ENCODE data around the gene FEM1C.

The FEM1C gene

DNA sequence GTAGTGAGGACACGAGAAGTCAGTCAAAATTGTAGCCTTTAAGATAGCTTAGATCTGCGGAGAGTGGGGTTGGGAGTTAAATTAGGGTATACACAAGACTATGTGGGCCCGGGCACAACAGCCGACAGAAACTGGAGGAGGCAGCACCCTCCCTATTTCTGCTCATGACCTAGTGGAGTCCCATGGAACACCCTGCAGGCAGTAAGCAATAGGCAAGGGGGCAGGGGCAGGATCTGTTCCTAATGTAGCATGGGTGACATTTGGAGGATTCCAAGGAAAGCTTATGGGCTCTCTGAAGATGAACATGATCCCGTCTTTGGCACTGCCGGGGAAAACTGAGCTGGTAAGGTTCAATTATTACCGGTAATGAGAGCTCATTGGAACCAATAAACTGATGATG, 67.0 kb downstream of the FEM1C start:
- DNase-seq (ENCODE audit: low read depth) = no peak

DNA sequence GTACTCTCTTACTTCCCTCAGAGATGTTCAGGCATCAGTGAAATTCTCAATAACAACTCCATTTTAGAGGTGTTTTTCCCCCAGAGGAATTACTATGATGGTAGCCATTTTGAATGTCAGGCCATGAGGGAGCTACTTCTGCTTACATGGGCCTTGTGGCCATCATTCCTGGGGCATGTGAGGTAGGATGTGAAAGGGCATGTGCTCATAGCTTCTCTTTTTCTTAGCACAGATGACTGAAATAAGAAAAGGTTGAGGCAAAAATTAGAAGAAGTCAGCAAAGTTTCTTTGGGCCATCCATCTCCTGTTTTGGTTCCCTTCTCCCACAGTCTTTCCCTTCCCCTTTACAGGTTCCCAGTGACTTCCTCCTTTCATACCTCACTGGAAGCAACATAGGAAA, 68.8 kb downstream of the FEM1C start:
- no peak for DNase-seq (ENCODE audit: low read depth)

DNA sequence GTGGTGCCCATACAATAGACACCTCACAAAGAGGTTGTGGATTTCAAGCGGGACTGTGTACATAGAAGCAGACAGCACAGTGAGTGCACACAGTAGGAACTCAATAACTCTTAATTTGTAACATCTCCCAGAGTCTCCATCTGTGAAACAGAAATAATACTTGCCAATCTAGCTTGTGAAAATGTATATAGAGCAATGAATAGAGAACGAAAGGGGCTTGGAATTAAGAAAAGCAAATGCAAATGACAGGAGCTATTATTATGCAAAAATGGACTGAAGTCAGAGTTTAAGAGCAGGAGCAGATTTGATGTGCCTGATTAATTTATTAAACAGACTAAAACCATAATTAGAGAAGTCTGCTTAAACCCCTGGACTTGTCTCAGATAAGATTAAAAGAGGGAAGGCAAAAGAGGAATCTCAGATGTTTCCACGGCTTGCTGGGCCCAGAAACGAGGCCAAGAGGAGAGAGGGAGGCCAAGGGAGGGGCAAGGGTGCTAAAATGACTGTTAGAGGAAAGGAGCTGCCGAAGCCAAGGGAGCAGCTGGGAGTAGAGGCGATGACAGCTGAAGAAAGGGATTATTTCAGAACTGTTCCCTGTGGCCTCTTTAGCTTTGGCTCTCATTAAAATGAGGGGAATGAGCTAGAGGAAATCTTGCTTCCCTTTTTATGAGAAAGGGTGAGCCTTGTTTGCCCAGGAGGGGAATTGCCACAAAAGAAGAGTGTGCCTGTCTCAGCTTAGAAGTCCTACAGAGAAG, 72.1 kb downstream of the FEM1C start:
- no peak for DNase-seq (ENCODE audit: low read depth)

DNA sequence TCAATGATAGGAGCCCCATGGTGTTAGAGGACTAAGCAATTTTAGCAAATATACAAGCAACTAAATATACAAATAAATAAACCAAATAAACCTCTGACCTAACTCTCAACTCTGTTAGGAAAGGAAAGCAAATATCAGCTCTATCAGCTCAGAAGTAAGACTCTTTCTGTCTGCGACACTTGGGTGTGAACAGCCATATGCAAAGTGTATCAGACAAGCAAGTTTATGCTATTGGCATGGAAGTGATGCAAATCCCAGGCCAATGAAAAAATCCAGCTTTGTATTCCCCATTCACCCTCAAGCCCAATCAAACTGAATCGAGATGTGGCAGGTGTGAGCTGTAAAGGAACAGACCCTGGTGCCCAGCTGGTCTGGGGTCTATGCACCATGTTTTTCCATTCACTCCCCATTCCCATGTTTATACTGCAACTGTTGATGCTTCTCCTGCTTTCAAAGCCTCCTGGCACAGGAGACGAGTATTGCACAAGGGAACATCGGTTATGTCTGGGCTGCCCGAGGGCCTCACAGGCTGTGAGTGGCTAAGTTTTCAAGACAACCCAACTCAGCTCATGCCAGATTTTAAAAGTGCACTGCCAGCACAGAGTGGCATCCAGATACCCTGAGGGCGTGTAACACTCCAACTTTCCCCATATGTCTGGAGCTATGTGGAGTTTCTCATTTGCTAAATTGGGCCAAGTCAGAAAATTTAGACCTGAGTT, 73.1 kb downstream of the FEM1C start:
- DNase-seq (ENCODE audit: low read depth) = peak; percentile 86

DNA sequence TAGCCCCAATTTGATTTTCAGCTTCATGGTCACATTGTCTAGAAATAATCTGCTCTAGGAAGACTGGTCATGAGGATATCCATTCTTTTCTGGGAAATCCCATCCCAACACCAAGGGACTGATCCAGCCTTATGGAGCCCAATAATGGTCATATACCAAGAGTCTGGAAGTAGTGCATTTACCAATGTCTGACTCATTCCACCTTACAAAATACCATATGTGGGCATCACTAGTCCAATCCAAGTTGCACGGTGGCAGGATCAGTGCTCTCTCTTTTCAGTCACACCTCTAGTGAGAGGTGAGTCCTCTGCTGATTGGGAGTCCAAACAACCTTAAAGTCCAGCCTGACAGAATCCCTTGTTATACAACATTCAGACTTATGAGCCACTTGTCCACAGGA, 73.7 kb downstream of the FEM1C start:
- no peak for DNase-seq (ENCODE audit: low read depth)
